ENCODE data around the gene SLC13A3.

DNA sequence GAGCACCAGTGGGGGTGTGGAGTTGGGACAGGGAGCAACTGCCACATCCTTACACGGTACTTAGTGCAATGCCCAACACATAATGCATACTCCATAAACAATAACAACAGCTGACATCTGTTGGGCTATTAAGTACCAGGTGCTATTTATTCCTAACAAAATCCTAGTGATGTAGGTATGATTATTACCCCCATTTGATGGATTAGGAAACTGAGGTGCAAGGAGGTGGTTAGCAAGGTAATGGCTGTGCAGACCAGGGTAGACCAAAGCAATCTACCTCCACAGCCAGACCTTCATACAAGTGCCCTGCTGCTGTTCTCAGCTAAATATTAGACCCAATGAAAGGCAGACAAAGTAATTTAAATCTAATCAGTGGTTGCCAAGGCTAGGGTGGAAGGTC lies 36.8 kb downstream of the SLC13A3 start:
- TF ChIP-seq CTCF (conservative IDR thresholded peaks at IDR 0.05) (no peak), ZFX (IDR thresholded peaks at IDR 0.05) (no peak)

All from C4-2B (cell line).